Calu3 (cell line): ENCODE measurements around the gene NR3C1. TPM values are rescaled to one million over a fixed set of nuclear protein-coding genes. Genes with fewer than 3 reads are reported as not detected.

Experiments
- BruUV-seq: library from RNA; stranded (reverse); fragments of 400-500 nt; replicated peaks from 2 replicates; lab custom pipeline; 2021; lab: Mats Ljungman, UMichigan
- CTCF ChIA-PET: fragments of 300-600 bp; sonication (Branson Sonifier 250); formaldehyde crosslinking; loops from one replicate; lab custom pipeline; 2022; ENCODE audit warnings: antibody characterized with exemption; lab: Charles Lee
- DNase-seq: peaks from one replicate; pipeline ENCODE4 v3.0.0; 2022
- H3K27ac Mint-ChIP-seq: one replicate; pipeline ENCODE4 v1.8.0; 2022; ENCODE audit warnings: mixed read lengths; ENCODE audit not compliant: unreplicated experiment
- H3K27me3 Mint-ChIP-seq: one replicate; pipeline ENCODE4 v1.8.0; 2022; ENCODE audit warnings: mixed read lengths; ENCODE audit not compliant: unreplicated experiment
- H3K36me3 Mint-ChIP-seq: one replicate; pipeline ENCODE4 v1.8.0; 2022; ENCODE audit warnings: mild to moderate bottlenecking, moderate library complexity, mixed read lengths; ENCODE audit not compliant: insufficient read depth, unreplicated experiment
- H3K4me1 Mint-ChIP-seq: one replicate; pipeline ENCODE4 v1.8.0; 2022; ENCODE audit warnings: mild to moderate bottlenecking, low read depth, mixed read lengths; ENCODE audit not compliant: unreplicated experiment
- H3K4me3 Mint-ChIP-seq: one replicate; pipeline ENCODE4 v1.8.0; 2022; ENCODE audit warnings: mild to moderate bottlenecking, low read depth, moderate library complexity, mixed read lengths; ENCODE audit not compliant: unreplicated experiment
- H3K9me3 Mint-ChIP-seq: one replicate; pipeline ENCODE4 v1.8.0; 2022; ENCODE audit warnings: low read depth, mixed read lengths; ENCODE audit not compliant: unreplicated experiment
- CTCF ChIP-seq: fragments of 200-600 bp; IDR thresholded peaks from one replicate; pipeline ENCODE4 v1.8.0; 2022; ENCODE audit warnings: antibody characterized with exemption; ENCODE audit not compliant: unreplicated experiment
- intact Hi-C: fragments of 100-400 bp; cut with micrococcal nuclease; formaldehyde crosslinking; loops from one replicate; pipeline ENCODE4 v1.10.0; 2022; ENCODE audit not compliant: unreplicated experiment
- total RNA-seq: library from RNA; stranded (reverse); gene quantifications from 2 replicates; pipeline ENCODE4 v1.2.3, GENCODE V29; 2022

Gene NR3C1
- total RNA-seq, 1 experiment from 2014 or later: 63.1 TPM

GRCh38 chr5:143359869-143360268 lies 43.6 kb downstream of the NR3C1 start:
- CTCF ChIA-PET: no interaction called here
- intact Hi-C loops: no loop called here
- peaks cover 50% of the 10 kb centered on the region for H3K4me1 Mint-ChIP-seq
- no peaks in the 10 kb centered on the region for H3K27me3 Mint-ChIP-seq
- H3K27ac Mint-ChIP-seq: no peak overlapping the region
- BruUV-seq: no TSS peak
- H3K36me3 Mint-ChIP-seq: peaks cover 5% of the 10 kb centered on the region
- DNase-seq: no peak
- TF ChIP-seq CTCF: no peak
- no peaks in the 10 kb centered on the region for H3K9me3 Mint-ChIP-seq
- H3K4me3 Mint-ChIP-seq: no peak overlapping the region

- H3K4me1 Mint-ChIP-seq: peaks cover 48% of the 10 kb centered on the region
- peak overlapping the region; percentile 61 for H3K4me3 Mint-ChIP-seq
- CTCF ChIA-PET: interaction anchor here (0.6 kb wide), 1 partner anchor 78 kb away, joined by 3 read pairs; no protein-coding TSS in a partner anchor
- H3K9me3 Mint-ChIP-seq: no peaks in the 10 kb centered on the region
- no TSS peak for BruUV-seq
- no peak for TF ChIP-seq CTCF
- H3K27ac Mint-ChIP-seq: peak overlapping the region; percentile 74
- H3K27me3 Mint-ChIP-seq: no peaks in the 10 kb centered on the region
- intact Hi-C loops: no loop called here
- DNase-seq: no peak
- H3K36me3 Mint-ChIP-seq: peaks cover 12% of the 10 kb centered on the region
Measured at GRCh38 chr5:143356855-143357583, 46.5 kb downstream of the NR3C1 start.

- Mint-ChIP-seq H3K36me3 (peaks cover 12% of the 10 kb centered on the region), H3K27me3 (no peaks in the 10 kb centered on the region), H3K4me3 (no peak overlapping the region), H3K27ac (peak overlapping the region; percentile 61), H3K9me3 (no peaks in the 10 kb centered on the region), H3K4me1 (peaks cover 48% of the 10 kb centered on the region)
- BruUV-seq: no TSS peak
- no peak for TF ChIP-seq CTCF
- CTCF ChIA-PET: interaction anchor here (1.0 kb wide), 1 partner anchor 19 kb away, joined by 3 read pairs; no protein-coding TSS in a partner anchor
- intact Hi-C loops: no loop called here
- DNase-seq: peak; percentile 83
Measured at GRCh38 chr5:143355710-143356109, 47.8 kb downstream of the NR3C1 start.

- CTCF ChIA-PET: no interaction called here
- no peaks in the 10 kb centered on the region for H3K27me3 Mint-ChIP-seq
- H3K4me1 Mint-ChIP-seq: peaks cover 48% of the 10 kb centered on the region
- DNase-seq: no peak
- H3K4me3 Mint-ChIP-seq: no peak overlapping the region
- BruUV-seq: no TSS peak
- H3K27ac Mint-ChIP-seq: no peak overlapping the region
- H3K36me3 Mint-ChIP-seq: peaks cover 12% of the 10 kb centered on the region
- H3K9me3 Mint-ChIP-seq: no peaks in the 10 kb centered on the region
- no peak for TF ChIP-seq CTCF
- intact Hi-C loops: no loop called here
Measured at GRCh38 chr5:143354025-143354424, 49.5 kb downstream of the NR3C1 start.
